Stimulated activated CD4-positive, alpha-beta T cell treated with anti-CD3 and anti-CD28 coated beads, Interleukin-2, amount 100 ng/mL, for 24 hours (primary cell): ENCODE measurements around the gene TRIM62.
A peak's percentile ranks its signal among the peaks of the same experiment; 100 is the strongest.
"Not testable (repeated sequence)": the region's sequence is repeated elsewhere in the genome, so short reads cannot be mapped to it uniquely, and the experiment has no call there.

Source experiments
- DNase-seq, 2 donors: peaks; one replicate each; pipeline ENCODE4 v3.0.0-alpha.2; 2020

TRIM62 gene

GRCh38 chr1:33132549-33132948, 49.3 kb downstream of the TRIM62 start:
- DNase-seq, result no peak

- DNase-seq, result no peak
Measured at GRCh38 chr1:33131191-33131590, 50.7 kb downstream of the TRIM62 start.

GRCh38 chr1:33130297-33130696, 51.5 kb downstream of the TRIM62 start:
- DNase-seq, result peak; percentile 18 to 26

GRCh38 chr1:33128781-33129180, 53.1 kb downstream of the TRIM62 start:
- no peak for DNase-seq

GRCh38 chr1:33127001-33127823, 54.6 kb downstream of the TRIM62 start:
- peak; percentile 99 for DNase-seq

GRCh38 chr1:33126411-33127000, 55.3 kb downstream of the TRIM62 start:
- DNase-seq, result no peak

- DNase-seq, result not testable (repeated sequence)
Measured at GRCh38 chr1:33124647-33125046, 57.2 kb downstream of the TRIM62 start.

GRCh38 chr1:33123266-33123665, 58.6 kb downstream of the TRIM62 start:
- no peak for DNase-seq

- DNase-seq, result no peak
Measured at GRCh38 chr1:33122483-33123178, 59.2 kb downstream of the TRIM62 start.

GRCh38 chr1:33121728-33122127, 60.1 kb downstream of the TRIM62 start:
- DNase-seq, result no peak

GRCh38 chr1:33120436-33121231, 61.2 kb downstream of the TRIM62 start:
- no peak for DNase-seq

- no peak for DNase-seq
Measured at GRCh38 chr1:33119532-33120217, 62.2 kb downstream of the TRIM62 start.

- DNase-seq, result no peak
Measured at GRCh38 chr1:33119050-33119449, 62.8 kb downstream of the TRIM62 start.

GRCh38 chr1:33118274-33118673, 63.6 kb downstream of the TRIM62 start:
- no peak for DNase-seq

GRCh38 chr1:33117440-33118085, 64.3 kb downstream of the TRIM62 start:
- no peak for DNase-seq

GRCh38 chr1:33111965-33112364, 69.9 kb downstream of the TRIM62 start:
- DNase-seq, result no peak

- no peak for DNase-seq
Measured at GRCh38 chr1:33110477-33110876, 71.4 kb downstream of the TRIM62 start.

- not testable (repeated sequence) for DNase-seq
Measured at GRCh38 chr1:33100119-33100415, 81.8 kb downstream of the TRIM62 start.

GRCh38 chr1:33099290-33100118, 82.3 kb downstream of the TRIM62 start:
- DNase-seq, result peak; percentile 66 to 70

- DNase-seq, result no peak
Measured at GRCh38 chr1:33098371-33098770, 83.5 kb downstream of the TRIM62 start.

GRCh38 chr1:33097762-33098161, 84.1 kb downstream of the TRIM62 start:
- DNase-seq, result no peak
